Esophagus muscularis mucosa (tissue), 4 donors: ENCODE results near the gene SNX20. TPM values are rescaled to one million over a fixed set of nuclear protein-coding genes. Genes with fewer than 3 reads are reported as not detected.

Source experiments
- DNase-seq: peaks from one replicate; pipeline ENCODE4 v3.0.0-alpha.2; 2017; ENCODE audit errors: extremely low spot score
- H3K27ac ChIP-seq, 4 donors: fragments of 200-600 bp; sonication (generic); replicated peaks in 1 of 4; 1 replicate in 3 of 4; 2 replicates in 1 of 4; pipeline ENCODE4 v1.5.1; 2016 to 2019; ENCODE audit warnings: mild to moderate bottlenecking in 1 of 4
- H3K27me3 ChIP-seq, 4 donors: fragments of 200-600 bp; sonication (generic); one replicate each; pipeline versions ENCODE4 v1.5.1 to v1.6.0; 2016 to 2019
- H3K36me3 ChIP-seq, 4 donors: fragments of 200-600 bp; sonication (generic); one replicate each; pipeline ENCODE4 v1.5.1; 2016 to 2019
- H3K4me1 ChIP-seq, 4 donors: fragments of 200-600 bp; sonication (generic); one replicate each; pipeline ENCODE4 v1.5.1; 2016 to 2019
- H3K4me3 ChIP-seq, 4 donors: fragments of 200-600 bp; sonication (generic); 1 replicate in 2 of 4; 2 replicates in 2 of 4; pipeline ENCODE4 v1.5.1; 2016 to 2019; ENCODE audit warnings: mild to moderate bottlenecking in 4 of 4, moderate library complexity in 1 of 4
- H3K9me3 ChIP-seq, 4 donors: fragments of 200-600 bp; sonication (generic); 1 replicate in 3 of 4; 2 replicates in 1 of 4; pipeline ENCODE4 v1.5.1; 2016 to 2019
- EP300 ChIP-seq: sonication (generic); formaldehyde crosslinking; IDR thresholded peaks from one replicate; pipeline ENCODE4 v1.6.1; 2017; ENCODE audit warnings: antibody characterized with exemption
- POLR2A ChIP-seq: fragments of 450-650 bp; IDR thresholded peaks from one replicate; pipeline ENCODE4 v1.6.1; 2017; ENCODE audit warnings: antibody characterized with exemption, moderate library complexity, mild to moderate bottlenecking, low read depth
- POLR2AphosphoS5 ChIP-seq, 2 donors: sonication (generic); formaldehyde crosslinking; IDR thresholded peaks; one replicate each; pipeline ENCODE4 v1.6.1; 2017; ENCODE audit warnings: antibody characterized with exemption in 2 of 2
- WGBS: methylation state at CpG from one replicate; pipeline ENCODE4 v1.1.5; 2018; 5-methylcytosine and 5-hydroxymethylcytosine counted together
- intact Hi-C: fragments of 100-400 bp; cut with DNase I; formaldehyde crosslinking; loops from one replicate; pipeline ENCODE4 v1.15.1; 2023
- total RNA-seq, 4 donors: library from RNA; depleted of rRNA; stranded (reverse); fragments of >200 nt; gene quantifications; one replicate each; pipeline versions ENCODE4 v1.1.0 to v1.2.1, GENCODE V29; 2016
- TF ChIP-seq, protein P1 (sequence below), 3 experiments: fragments of 200-600 bp in 2 of 3; fragments of 450-650 bp in 1 of 3; sonication (generic) in 2 of 3; IDR thresholded peaks; one replicate each; pipeline ENCODE4 v1.5.1; 2017 to 2019; ENCODE audit warnings: antibody characterized with exemption in 3 of 3, mild to moderate bottlenecking in 2 of 3, moderate library complexity in 1 of 3

Gene SNX20
- total RNA-seq, 4 donors from 2014 or later = 0.39 to 5.0 (median 1.8) TPM

GRCh38 chr16:50659806-50660205 lies 21.3 kb downstream of the SNX20 start:
- H3K27me3 ChIP-seq = no peaks in the 10 kb centered on the region
- H3K9me3 ChIP-seq = no peaks in the 10 kb centered on the region
- no peaks in the 10 kb centered on the region for H3K36me3 ChIP-seq
- no peak for DNase-seq
- H3K27ac ChIP-seq = no peak overlapping the region
- TF ChIP-seq, protein P1, sequence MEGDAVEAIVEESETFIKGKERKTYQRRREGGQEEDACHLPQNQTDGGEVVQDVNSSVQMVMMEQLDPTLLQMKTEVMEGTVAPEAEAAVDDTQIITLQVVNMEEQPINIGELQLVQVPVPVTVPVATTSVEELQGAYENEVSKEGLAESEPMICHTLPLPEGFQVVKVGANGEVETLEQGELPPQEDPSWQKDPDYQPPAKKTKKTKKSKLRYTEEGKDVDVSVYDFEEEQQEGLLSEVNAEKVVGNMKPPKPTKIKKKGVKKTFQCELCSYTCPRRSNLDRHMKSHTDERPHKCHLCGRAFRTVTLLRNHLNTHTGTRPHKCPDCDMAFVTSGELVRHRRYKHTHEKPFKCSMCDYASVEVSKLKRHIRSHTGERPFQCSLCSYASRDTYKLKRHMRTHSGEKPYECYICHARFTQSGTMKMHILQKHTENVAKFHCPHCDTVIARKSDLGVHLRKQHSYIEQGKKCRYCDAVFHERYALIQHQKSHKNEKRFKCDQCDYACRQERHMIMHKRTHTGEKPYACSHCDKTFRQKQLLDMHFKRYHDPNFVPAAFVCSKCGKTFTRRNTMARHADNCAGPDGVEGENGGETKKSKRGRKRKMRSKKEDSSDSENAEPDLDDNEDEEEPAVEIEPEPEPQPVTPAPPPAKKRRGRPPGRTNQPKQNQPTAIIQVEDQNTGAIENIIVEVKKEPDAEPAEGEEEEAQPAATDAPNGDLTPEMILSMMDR (IDR thresholded peaks at IDR 0.05) = no peak
- TF ChIP-seq EP300 (no peak), POLR2A (no peak), POLR2AphosphoS5 (IDR thresholded peaks at IDR 0.05) (no peak)
- no peak overlapping the region for H3K4me3 ChIP-seq
- H3K4me1 ChIP-seq = peaks cover 2 to 4% (median 3%) of the 10 kb centered on the region in 4 donors
- WGBS = 85% methylated on average over 5 of the region's 5 CpGs
- intact Hi-C loops = loop anchor here (10.0 kb wide), 2 partner anchors 115 to 415 kb away; partner anchors contain the start of gene NKD1

- Histone ChIP-seq H3K4me3 (no peak overlapping the region), H3K4me1 (no peaks in the 10 kb centered on the region), H3K27me3 (no peaks in the 10 kb centered on the region), H3K27ac (no peak overlapping the region), H3K36me3 (no peaks in the 10 kb centered on the region), H3K9me3 (no peaks in the 10 kb centered on the region)
- TF ChIP-seq POLR2AphosphoS5 (IDR thresholded peaks at IDR 0.05) = no peak
- no peak for TF ChIP-seq EP300
- TF ChIP-seq, protein P1 (IDR thresholded peaks at IDR 0.05) = no peak
- TF ChIP-seq POLR2A = no peak
- intact Hi-C loops = no loop called here
- no peak for DNase-seq
- 75% methylated on average over 3 of the region's 5 CpGs for WGBS
Observed at GRCh38 chr16:50657241-50657640, 23.9 kb downstream of the SNX20 start.

DNA sequence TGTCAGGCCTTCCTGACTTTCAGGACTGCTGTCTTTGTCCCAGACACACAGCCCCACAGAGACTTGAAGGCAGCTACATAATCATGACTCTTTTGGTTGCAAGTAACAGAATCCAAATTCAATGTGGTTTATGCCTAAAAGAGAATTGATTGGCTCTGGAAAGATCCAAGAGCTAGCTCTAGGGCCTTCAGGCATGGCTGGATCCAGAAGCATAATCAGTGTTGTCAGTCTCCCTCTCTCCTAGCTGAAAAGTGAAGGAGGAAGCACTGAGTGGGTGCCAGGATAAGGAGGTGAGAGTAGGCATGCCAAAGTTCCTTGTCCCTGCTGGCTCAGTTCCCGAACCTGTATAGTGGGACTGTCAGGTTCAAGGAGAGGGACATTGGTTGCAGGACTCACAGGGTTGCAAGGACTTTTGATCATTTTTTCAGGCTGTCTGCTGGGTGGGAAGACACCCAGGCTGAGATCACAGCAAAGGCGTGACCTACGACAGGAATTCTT lies 25.5 kb downstream of the SNX20 start:
- Histone ChIP-seq H3K27me3 (no peaks in the 10 kb centered on the region), H3K4me1 (no peaks in the 10 kb centered on the region), H3K36me3 (no peaks in the 10 kb centered on the region), H3K4me3 (no peak overlapping the region), H3K27ac (no peak overlapping the region), H3K9me3 (no peaks in the 10 kb centered on the region)
- 100% methylated on average over 3 of the region's 3 CpGs for WGBS
- no peak for DNase-seq
- TF ChIP-seq, protein P1 (IDR thresholded peaks at IDR 0.05) = no peak
- TF ChIP-seq POLR2AphosphoS5 (IDR thresholded peaks at IDR 0.05) (no peak), EP300 (no peak), POLR2A (no peak)
- intact Hi-C loops = no loop called here

GRCh38 chr16:50653633-50654519 lies 27.2 kb downstream of the SNX20 start:
- no peak for DNase-seq
- peaks cover 0 to 7% (median 0%) of the 10 kb centered on the region in 4 donors for H3K36me3 ChIP-seq
- no peaks in the 10 kb centered on the region for H3K27me3 ChIP-seq
- intact Hi-C loops = no loop called here
- H3K27ac ChIP-seq = no peak overlapping the region
- WGBS = 80% methylated on average over 11 of the region's 11 CpGs
- no peaks in the 10 kb centered on the region for H3K4me1 ChIP-seq
- H3K9me3 ChIP-seq = no peaks in the 10 kb centered on the region
- H3K4me3 ChIP-seq = no peak overlapping the region
- TF ChIP-seq, protein P1 (IDR thresholded peaks at IDR 0.05) = no peak
- no peak for TF ChIP-seq POLR2AphosphoS5 (IDR thresholded peaks at IDR 0.05)
- no peak for TF ChIP-seq POLR2A
- no peak for TF ChIP-seq EP300
